BJ (cell line): ENCODE measurements around the gene MGAT4B. TPM values are rescaled to one million over a fixed set of nuclear protein-coding genes. Genes with fewer than 3 reads are reported as not detected.

Source experiments
- CTCF ChIA-PET: fragments of 350-600 bp; formaldehyde crosslinking; extraction: SDS; loops from one replicate; lab custom pipeline; 2021; ENCODE audit warnings: antibody characterized with exemption, inconsistent platforms; lab: Yijun Ruan, JAX
- POLR2A ChIA-PET: fragments of 300-600 bp; sonication (Branson Sonifier 250); formaldehyde crosslinking; extraction: SDS; loops from one replicate; lab custom pipeline; 2021; ENCODE audit warnings: antibody characterized with exemption; lab: Charles Lee
- DNase-seq: peaks from one replicate; pipeline ENCODE4 v3.0.0-alpha.2; 2011; ENCODE audit warnings: low read depth
- H3K27me3 ChIP-seq: 2 replicates; pipeline ENCODE4 v1.6.0; 2011; ENCODE audit warnings: low read length; ENCODE audit not compliant: control insufficient read depth, insufficient read depth
- H3K36me3 ChIP-seq: 2 replicates; pipeline ENCODE4 v1.5.1; 2011; ENCODE audit warnings: low read length; ENCODE audit not compliant: control insufficient read depth, insufficient read depth
- H3K4me3 ChIP-seq: 2 replicates; pipeline ENCODE4 v1.5.1; 2011; ENCODE audit warnings: low read depth, mild to moderate bottlenecking, control low read depth, low read length
- polyA plus RNA-seq: library from polyadenylated mRNA; depleted of rRNA; stranded (reverse); fragments of >200 nt; gene quantifications from 2 replicates; pipeline ENCODE4 v1.2.3, GENCODE V29; 2011
- TF ChIP-seq, protein P1 (sequence below): IDR thresholded peaks from 2 replicates; pipeline ENCODE4 v1.5.1; 2011; ENCODE audit warnings: low read depth, mild to moderate bottlenecking, control low read depth, inconsistent platforms, low read length, moderate library complexity; ENCODE audit not compliant: insufficient read depth

MGAT4B gene
- polyA plus RNA-seq, 1 experiment: 131 TPM

DNA sequence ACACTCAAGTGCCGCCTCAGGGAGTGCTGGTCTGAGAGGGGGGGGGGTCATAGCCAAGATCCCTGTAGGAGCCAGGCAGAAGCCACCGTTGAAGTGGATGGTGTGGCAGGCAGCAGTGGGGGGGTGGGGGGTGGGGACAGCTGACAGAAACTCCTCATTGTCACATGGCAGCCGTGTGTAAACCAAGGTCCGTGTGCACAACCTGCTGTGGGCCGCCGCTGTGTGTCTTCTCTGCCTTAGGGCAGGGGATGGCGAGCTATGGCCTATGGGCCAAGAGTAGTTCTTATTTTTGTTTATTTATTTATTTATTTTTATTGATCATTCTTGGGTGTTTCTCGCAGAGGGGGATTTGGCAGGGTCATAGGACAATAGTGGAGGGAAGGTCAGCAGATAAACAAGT, 27.5 kb upstream of the MGAT4B start:
- TF ChIP-seq, protein P1, sequence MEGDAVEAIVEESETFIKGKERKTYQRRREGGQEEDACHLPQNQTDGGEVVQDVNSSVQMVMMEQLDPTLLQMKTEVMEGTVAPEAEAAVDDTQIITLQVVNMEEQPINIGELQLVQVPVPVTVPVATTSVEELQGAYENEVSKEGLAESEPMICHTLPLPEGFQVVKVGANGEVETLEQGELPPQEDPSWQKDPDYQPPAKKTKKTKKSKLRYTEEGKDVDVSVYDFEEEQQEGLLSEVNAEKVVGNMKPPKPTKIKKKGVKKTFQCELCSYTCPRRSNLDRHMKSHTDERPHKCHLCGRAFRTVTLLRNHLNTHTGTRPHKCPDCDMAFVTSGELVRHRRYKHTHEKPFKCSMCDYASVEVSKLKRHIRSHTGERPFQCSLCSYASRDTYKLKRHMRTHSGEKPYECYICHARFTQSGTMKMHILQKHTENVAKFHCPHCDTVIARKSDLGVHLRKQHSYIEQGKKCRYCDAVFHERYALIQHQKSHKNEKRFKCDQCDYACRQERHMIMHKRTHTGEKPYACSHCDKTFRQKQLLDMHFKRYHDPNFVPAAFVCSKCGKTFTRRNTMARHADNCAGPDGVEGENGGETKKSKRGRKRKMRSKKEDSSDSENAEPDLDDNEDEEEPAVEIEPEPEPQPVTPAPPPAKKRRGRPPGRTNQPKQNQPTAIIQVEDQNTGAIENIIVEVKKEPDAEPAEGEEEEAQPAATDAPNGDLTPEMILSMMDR: no peak
- POLR2A ChIA-PET: no interaction called here
- CTCF ChIA-PET: no interaction called here
- Histone ChIP-seq H3K27me3 (no peaks in the 10 kb centered on the region), H3K4me3 (no peak overlapping the region), H3K36me3 (peaks cover 54% of the 10 kb centered on the region)
- DNase-seq: no peak

DNA sequence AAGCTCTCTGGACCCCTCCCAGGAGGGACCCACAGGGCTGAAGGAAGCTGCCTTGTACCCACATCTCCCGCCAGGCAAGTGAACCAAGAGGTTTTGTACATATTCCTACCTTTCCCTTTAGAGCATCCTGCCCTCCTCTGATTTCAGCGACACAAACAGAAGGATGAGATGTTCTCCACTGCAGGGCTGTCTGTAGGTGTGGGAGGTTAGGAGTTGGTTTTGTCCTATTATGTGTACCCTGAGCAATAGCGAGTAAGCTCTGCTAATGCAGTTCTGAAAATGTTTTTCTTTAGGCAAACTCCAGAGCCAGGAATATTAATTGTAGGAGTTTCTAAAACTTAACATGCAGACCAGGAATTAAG, 27.0 kb upstream of the MGAT4B start:
- no peaks in the 10 kb centered on the region for H3K27me3 ChIP-seq

DNA sequence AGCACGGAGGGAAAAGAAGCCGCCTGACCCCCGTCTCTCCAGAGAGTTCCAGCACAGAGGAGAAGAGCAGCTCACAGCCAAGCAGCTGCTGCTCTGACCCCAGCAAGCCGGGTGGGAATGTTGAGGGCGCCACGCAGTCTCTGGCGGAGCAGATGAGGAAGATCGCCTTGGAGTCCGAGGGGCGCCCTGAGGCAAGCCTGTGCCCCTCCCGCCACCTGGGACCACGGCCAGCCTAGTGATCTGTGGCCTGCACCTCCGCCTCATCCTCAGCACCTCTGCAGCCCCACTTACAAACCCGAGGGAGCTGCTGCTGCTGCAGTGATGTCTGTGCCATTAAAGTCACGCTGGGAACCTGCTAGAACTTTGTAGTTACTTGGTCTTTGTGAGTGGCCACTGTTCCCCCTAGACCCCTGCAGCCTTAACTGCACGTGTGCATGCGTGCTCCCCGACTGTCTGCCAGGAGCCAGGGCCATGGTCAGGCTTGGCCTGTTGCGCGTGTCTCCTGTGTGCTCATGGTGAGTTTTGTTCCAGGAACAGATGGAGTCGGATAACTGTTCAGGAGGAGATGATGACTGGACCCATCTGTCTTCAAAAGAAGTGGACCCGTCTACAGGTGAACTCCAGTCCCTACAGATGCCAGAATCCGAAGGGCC, 26.5 kb upstream of the MGAT4B start:
- no peaks in the 10 kb centered on the region for H3K27me3 ChIP-seq
- no peak overlapping the region for H3K4me3 ChIP-seq
- no peak for DNase-seq
- TF ChIP-seq, protein P1: no peak
- CTCF ChIA-PET: interaction anchor here (0.8 kb wide), 1 partner anchor 13 kb away, joined by 3 read pairs; the partner anchor contains the start of gene SQSTM1
- H3K36me3 ChIP-seq: peaks cover 59% of the 10 kb centered on the region
- POLR2A ChIA-PET: interaction anchor here (1.0 kb wide), 1 partner anchor 11 kb away, joined by 3 read pairs; no protein-coding TSS in a partner anchor

More for the DNA sequence above, 27.0 kb upstream of the MGAT4B start:
- POLR2A ChIA-PET: no interaction called here
- DNase-seq: no peak
- Histone ChIP-seq H3K36me3 (peaks cover 58% of the 10 kb centered on the region), H3K4me3 (no peak overlapping the region)
- CTCF ChIA-PET: no interaction called here
- TF ChIP-seq, protein P1: no peak

DNA sequence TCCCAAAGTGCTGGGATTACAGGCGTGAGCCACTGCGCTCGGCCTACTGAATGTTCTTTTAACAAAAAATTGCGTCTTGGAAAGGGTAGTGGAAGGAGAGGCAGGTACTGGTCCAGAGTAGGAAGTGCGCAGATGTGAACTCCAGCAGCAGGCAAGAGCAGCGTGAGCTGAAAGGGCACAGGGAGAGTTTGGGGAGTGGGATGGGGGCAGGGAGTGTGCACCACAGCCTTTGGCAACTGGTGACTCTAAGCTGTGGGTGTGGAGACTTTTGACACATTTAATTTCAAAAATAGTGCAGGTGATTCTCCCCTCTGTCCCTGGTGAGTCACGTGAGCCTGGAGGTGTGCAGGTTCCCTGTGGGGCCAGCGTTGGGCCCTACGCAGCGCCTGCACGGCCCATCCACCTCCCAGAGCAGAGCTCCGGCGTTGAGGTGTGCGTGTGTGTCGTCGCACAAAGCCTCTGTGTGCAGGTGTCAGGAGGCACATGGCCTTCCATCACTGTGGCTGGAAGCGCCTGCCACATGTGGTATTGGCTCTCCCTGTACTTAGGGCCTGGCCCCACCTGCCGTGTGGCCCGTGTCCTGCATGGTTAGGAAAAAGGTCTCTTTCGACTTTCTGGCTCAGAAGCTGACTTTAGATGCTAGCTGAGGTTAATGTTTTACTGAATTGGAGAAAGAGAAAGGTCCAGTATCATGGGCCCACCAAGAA, 25.5 kb upstream of the MGAT4B start:
- H3K36me3 ChIP-seq: peaks cover 54% of the 10 kb centered on the region
- no peaks in the 10 kb centered on the region for H3K27me3 ChIP-seq
- CTCF ChIA-PET: no interaction called here
- TF ChIP-seq, protein P1: no peak
- DNase-seq: no peak
- POLR2A ChIA-PET: interaction anchor here (1.0 kb wide), 1 partner anchor 10 kb away, joined by 3 read pairs; no protein-coding TSS in a partner anchor
- no peak overlapping the region for H3K4me3 ChIP-seq

DNA sequence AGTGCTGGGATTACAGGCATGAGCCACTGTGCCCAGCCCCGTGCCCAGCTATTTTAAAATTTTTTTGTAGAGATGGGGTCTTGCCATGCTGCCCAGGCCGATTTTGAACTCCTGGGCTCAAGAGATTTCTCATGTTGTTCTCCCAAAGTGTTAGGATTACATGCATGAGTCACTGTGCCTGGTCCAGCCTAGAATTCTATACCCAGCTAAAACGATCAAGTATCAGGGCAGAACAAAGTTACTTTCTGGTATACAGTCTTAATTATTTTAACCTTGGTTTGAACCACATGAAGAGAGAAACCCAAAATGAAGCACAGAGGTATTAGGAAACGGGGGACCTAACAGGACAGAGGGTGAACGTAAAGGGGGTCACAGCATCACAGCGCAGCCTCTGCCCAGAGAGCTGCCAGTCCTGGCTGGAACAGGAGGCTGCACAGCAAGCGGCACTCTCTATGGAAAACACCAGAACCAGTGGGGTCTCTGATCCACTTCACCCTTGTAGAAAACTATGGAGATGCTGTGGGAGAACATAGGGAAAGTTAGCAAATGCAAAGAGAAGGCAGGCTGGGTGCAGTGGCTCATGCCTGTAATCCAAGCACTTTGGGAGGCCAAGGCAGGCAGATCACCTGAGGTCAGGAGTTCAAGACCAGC, 24.3 kb upstream of the MGAT4B start:
- TF ChIP-seq, protein P1: no peak
- Histone ChIP-seq H3K4me3 (no peak overlapping the region), H3K36me3 (peaks cover 54% of the 10 kb centered on the region), H3K27me3 (no peaks in the 10 kb centered on the region)
- ChIA-PET CTCF (interaction anchor here (0.9 kb wide), 1 partner anchor 563 kb away, joined by 3 read pairs; no protein-coding TSS in a partner anchor), POLR2A (no interaction called here)
- DNase-seq: no peak
